Measurements from ENCODE around the gene CDH4. TPM values are rescaled to one million over a fixed set of nuclear protein-coding genes. Genes with fewer than 3 reads are reported as not detected.

CDH4 gene
- total RNA-seq, 1 donor from 2014 or later, result 2.9 TPM

DNA sequence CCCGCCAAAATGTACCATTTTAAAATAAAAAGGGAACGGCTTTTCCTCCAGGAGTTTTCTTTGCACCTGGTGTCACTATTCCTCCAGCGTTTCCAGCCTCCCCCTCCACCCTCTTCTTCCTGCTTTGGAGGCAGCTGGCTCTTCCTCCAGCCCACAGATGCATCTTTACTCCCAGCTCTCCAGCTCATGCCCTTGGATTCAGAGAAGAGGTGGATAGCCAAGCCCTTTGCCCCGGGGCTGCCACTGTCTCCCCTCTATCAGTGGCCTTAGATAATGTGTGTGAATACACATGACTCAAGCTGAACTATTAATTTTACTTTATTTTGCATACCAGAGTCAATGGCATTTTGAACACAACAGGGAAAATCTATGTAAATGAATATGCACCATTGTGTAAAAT, 15.3 kb upstream of the CDH4 start:
- Mint-ChIP-seq H3K36me3 (no peaks in the 10 kb centered on the region), H3K27me3 (ENCODE audit: insufficient read depth, low read depth) (peaks cover 17% of the 10 kb centered on the region)
- no peak for DNase-seq (ENCODE audit: low spot score)

DNA sequence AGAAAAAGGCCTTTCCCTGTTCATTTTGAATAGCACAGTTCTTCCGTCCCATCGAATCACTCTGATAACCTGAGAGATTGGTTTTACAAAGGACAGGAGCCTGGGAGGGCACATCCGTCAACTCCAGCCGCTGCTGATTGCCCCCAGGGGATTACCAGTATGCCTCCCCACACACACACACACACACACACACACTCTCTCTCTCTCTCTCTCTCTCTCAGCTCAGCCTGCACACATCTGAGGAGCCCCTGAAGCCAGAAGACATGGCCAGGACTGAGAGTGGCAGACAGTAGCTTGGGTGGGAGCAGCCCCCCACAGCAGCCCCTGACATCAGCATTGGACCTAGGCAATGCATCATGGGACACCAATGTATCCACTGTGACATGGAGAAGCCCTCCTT, 13.2 kb upstream of the CDH4 start:
- no peak overlapping the region for H2AFZ ChIP-seq (replicated peaks)
- TF ChIP-seq EZH2 (IDR thresholded peaks at IDR 0.05), result no peak
- TF ChIP-seq CTCF (IDR thresholded peaks at IDR 0.05), result no peak
- TF ChIP-seq EZH2phosphoT487 (IDR thresholded peaks at IDR 0.05), result no peak
- no peaks in the 10 kb centered on the region for H3F3A ChIP-seq (ENCODE audit: low read depth)
- H3K9me3 ChIP-seq (ENCODE audit: low read depth), result no peaks in the 10 kb centered on the region
- H3K36me3 ChIP-seq, result no peaks in the 10 kb centered on the region
- Mint-ChIP-seq H3K4me3 (no peak overlapping the region), H3K27me3 (ENCODE audit: insufficient read depth, low read depth) (peaks cover 17% of the 10 kb centered on the region), H3K27ac (no peak overlapping the region), H3K4me1 (peaks cover 3% of the 10 kb centered on the region), H3K36me3 (no peaks in the 10 kb centered on the region), H3K9me3 (peaks cover 25% of the 10 kb centered on the region)
- no peaks in the 10 kb centered on the region for H3K79me2 ChIP-seq (ENCODE audit: low read depth)
- no peak overlapping the region for H3K4me3 ChIP-seq
- H3K4me2 ChIP-seq, result no peak overlapping the region
- no peak overlapping the region for H3K27ac ChIP-seq
- H3K27me3 ChIP-seq, result peaks cover 50% of the 10 kb centered on the region
- no peaks in the 10 kb centered on the region for H3K4me1 ChIP-seq
- no peak overlapping the region for H3K9ac ChIP-seq
- no peak for DNase-seq (ENCODE audit: low spot score)
- H4K20me1 ChIP-seq (ENCODE audit: low read depth), result no peaks in the 10 kb centered on the region

More for the DNA sequence above, 15.3 kb upstream of the CDH4 start:
- H3K4me1 ChIP-seq, result no peaks in the 10 kb centered on the region
- no peak for TF ChIP-seq EZH2phosphoT487 (IDR thresholded peaks at IDR 0.05)
- no peak for TF ChIP-seq CTCF (IDR thresholded peaks at IDR 0.05)
- TF ChIP-seq EZH2 (IDR thresholded peaks at IDR 0.05), result no peak
- H3K9me3 ChIP-seq (ENCODE audit: low read depth), result no peaks in the 10 kb centered on the region
- no peak overlapping the region for H3K27ac ChIP-seq
- H3K4me3 ChIP-seq, result no peak overlapping the region
- no peaks in the 10 kb centered on the region for H3F3A ChIP-seq (ENCODE audit: low read depth)
- no peaks in the 10 kb centered on the region for H4K20me1 ChIP-seq (ENCODE audit: low read depth)
- H3K4me1 Mint-ChIP-seq, result peaks cover 3% of the 10 kb centered on the region
- H3K79me2 ChIP-seq (ENCODE audit: low read depth), result no peaks in the 10 kb centered on the region
- no peak overlapping the region for H3K9ac ChIP-seq
- H3K9me3 Mint-ChIP-seq, result peaks cover 23% of the 10 kb centered on the region
- no peaks in the 10 kb centered on the region for H3K36me3 ChIP-seq
- H3K4me3 Mint-ChIP-seq, result no peak overlapping the region
- peaks cover 41% of the 10 kb centered on the region for H3K27me3 ChIP-seq
- no peak overlapping the region for H3K4me2 ChIP-seq
- no peak overlapping the region for H2AFZ ChIP-seq (replicated peaks)
- H3K27ac Mint-ChIP-seq, result no peak overlapping the region

DNA sequence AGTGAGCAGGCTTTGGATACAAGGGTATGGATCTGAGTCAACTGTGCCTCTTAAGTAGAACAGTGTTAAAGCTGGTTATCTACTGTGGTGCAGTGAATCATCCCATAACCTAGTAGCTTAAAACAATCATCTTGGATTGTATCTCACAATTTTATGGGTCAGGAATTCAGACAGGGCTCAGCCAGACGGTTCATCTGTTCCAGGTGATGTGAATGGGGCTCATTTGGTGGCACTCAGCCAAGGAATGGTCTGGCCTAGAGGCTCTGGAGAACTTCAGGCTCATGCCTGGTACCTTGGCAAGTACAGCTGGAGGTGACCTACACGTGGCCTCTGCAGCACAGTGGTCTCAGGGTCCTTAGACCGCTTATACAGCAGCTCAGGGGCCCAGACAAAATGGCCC, 11.2 kb upstream of the CDH4 start:
- no peaks in the 10 kb centered on the region for H3F3A ChIP-seq (ENCODE audit: low read depth)
- no peaks in the 10 kb centered on the region for H3K36me3 ChIP-seq
- no peaks in the 10 kb centered on the region for H3K4me1 ChIP-seq
- H3K4me2 ChIP-seq, result no peak overlapping the region
- peaks cover 67% of the 10 kb centered on the region for H3K27me3 ChIP-seq
- no peaks in the 10 kb centered on the region for H3K79me2 ChIP-seq (ENCODE audit: low read depth)
- no peaks in the 10 kb centered on the region for H3K36me3 Mint-ChIP-seq
- no peak overlapping the region for H3K4me3 ChIP-seq
- H2AFZ ChIP-seq (replicated peaks), result no peak overlapping the region
- H3K27me3 Mint-ChIP-seq (ENCODE audit: insufficient read depth, low read depth), result peaks cover 17% of the 10 kb centered on the region
- peaks cover 25% of the 10 kb centered on the region for H3K9me3 Mint-ChIP-seq
- H3K4me3 Mint-ChIP-seq, result no peak overlapping the region
- no peak overlapping the region for H3K9ac ChIP-seq
- no peak overlapping the region for H3K27ac Mint-ChIP-seq
- H3K4me1 Mint-ChIP-seq, result no peaks in the 10 kb centered on the region
- H4K20me1 ChIP-seq (ENCODE audit: low read depth), result no peaks in the 10 kb centered on the region
- no peak for DNase-seq (ENCODE audit: low spot score)
- TF ChIP-seq EZH2phosphoT487 (IDR thresholded peaks at IDR 0.05), result no peak
- no peak for TF ChIP-seq EZH2 (IDR thresholded peaks at IDR 0.05)
- TF ChIP-seq CTCF (IDR thresholded peaks at IDR 0.05), result no peak
- H3K9me3 ChIP-seq (ENCODE audit: low read depth), result no peaks in the 10 kb centered on the region
- no peak overlapping the region for H3K27ac ChIP-seq

Measured in neural progenitor cell (in vitro differentiated cells).